Progenitor cell of endocrine pancreas (in vitro differentiated cells): Measurements from ENCODE around the gene EHBP1. TPM values are rescaled to one million over a fixed set of nuclear protein-coding genes. Genes with fewer than 3 reads are reported as not detected.

ENCODE experiments used
- DNase-seq: peaks from one replicate; pipeline ENCODE4 v3.0.0; 2021; ENCODE audit warnings: low spot score; ENCODE audit not compliant: unreplicated experiment
- H3K27ac Mint-ChIP-seq: 2 replicates; pipeline ENCODE4 v1.8.0; 2021; ENCODE audit warnings: mild to moderate bottlenecking, moderate library complexity, mixed read lengths
- H3K27me3 Mint-ChIP-seq: 2 replicates; pipeline ENCODE4 v1.8.0; 2021; ENCODE audit warnings: mixed read lengths
- H3K36me3 Mint-ChIP-seq: 2 replicates; pipeline ENCODE4 v1.8.0; 2022; ENCODE audit warnings: mixed read lengths; ENCODE audit not compliant: insufficient read depth
- H3K4me1 Mint-ChIP-seq: 2 replicates; pipeline ENCODE4 v1.8.0; 2021; ENCODE audit warnings: low read depth, mixed read lengths
- H3K4me3 Mint-ChIP-seq: 2 replicates; pipeline ENCODE4 v1.8.0; 2021; ENCODE audit warnings: low read depth, mild to moderate bottlenecking, moderate library complexity, mixed read lengths
- H3K9me3 Mint-ChIP-seq: 2 replicates; pipeline ENCODE4 v1.8.0; 2021; ENCODE audit warnings: low read depth, mixed read lengths
- total RNA-seq: library from RNA; stranded (reverse); gene quantifications from 2 replicates; pipeline ENCODE4 v1.2.1, GENCODE V29; 2021
- TF ChIP-seq, protein P1 (sequence below): fragments of 200-600 bp; sonication (generic); IDR thresholded peaks from one replicate; pipeline ENCODE4 v1.5.0; 2021; ENCODE audit warnings: antibody characterized with exemption, mild to moderate bottlenecking; ENCODE audit not compliant: unreplicated experiment

EHBP1 gene
- total RNA-seq, 1 donor from 2014 or later = 45.6 TPM

DNA sequence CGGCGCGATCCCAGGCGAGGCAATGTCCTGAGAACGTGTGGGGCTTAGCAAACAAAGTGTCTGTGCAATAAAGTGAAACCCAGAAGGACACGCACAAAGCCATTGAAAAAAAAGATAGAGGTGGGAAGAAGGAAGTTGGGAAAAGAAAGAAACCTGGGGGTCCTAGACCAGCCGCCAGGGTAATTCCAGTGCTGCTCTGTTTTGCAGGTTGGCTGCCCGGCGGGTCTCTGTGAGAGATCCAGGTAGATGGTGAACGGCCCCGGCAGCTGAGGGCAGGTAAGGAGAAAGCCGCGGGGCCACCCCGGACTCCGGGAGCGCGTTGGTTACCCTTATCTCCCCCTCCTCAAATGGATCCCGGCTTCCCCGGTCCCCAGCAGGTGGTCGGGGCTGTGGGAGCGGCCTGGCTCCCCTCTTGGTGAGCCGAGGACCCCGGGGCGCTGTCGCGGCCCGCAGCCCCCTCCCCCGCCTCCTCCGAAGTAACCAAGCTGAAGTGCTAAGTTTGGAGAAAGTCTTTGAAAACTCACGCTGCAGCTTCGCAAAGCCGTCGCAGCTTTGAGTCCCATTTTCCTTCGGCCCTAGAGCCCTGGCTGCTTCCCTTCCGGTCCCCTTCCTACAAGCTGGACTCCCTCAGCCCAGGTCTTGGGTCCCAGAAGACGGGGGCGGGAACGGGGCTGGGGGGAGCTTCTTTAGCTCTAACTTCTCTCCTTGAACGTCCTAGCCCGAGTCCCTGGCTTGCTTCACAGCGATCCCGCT is 345.7 kb downstream of the EHBP1 start:
- Mint-ChIP-seq H3K27ac (peak overlapping the region; percentile 92), H3K4me1 (peaks cover 23% of the 10 kb centered on the region), H3K9me3 (no peaks in the 10 kb centered on the region), H3K4me3 (peak overlapping the region; percentile 80), H3K36me3 (peaks cover 4% of the 10 kb centered on the region), H3K27me3 (peaks cover 87% of the 10 kb centered on the region)
- TF ChIP-seq, protein P1, sequence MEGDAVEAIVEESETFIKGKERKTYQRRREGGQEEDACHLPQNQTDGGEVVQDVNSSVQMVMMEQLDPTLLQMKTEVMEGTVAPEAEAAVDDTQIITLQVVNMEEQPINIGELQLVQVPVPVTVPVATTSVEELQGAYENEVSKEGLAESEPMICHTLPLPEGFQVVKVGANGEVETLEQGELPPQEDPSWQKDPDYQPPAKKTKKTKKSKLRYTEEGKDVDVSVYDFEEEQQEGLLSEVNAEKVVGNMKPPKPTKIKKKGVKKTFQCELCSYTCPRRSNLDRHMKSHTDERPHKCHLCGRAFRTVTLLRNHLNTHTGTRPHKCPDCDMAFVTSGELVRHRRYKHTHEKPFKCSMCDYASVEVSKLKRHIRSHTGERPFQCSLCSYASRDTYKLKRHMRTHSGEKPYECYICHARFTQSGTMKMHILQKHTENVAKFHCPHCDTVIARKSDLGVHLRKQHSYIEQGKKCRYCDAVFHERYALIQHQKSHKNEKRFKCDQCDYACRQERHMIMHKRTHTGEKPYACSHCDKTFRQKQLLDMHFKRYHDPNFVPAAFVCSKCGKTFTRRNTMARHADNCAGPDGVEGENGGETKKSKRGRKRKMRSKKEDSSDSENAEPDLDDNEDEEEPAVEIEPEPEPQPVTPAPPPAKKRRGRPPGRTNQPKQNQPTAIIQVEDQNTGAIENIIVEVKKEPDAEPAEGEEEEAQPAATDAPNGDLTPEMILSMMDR = peak; percentile 31
- peak; percentile 30 for DNase-seq

DNA sequence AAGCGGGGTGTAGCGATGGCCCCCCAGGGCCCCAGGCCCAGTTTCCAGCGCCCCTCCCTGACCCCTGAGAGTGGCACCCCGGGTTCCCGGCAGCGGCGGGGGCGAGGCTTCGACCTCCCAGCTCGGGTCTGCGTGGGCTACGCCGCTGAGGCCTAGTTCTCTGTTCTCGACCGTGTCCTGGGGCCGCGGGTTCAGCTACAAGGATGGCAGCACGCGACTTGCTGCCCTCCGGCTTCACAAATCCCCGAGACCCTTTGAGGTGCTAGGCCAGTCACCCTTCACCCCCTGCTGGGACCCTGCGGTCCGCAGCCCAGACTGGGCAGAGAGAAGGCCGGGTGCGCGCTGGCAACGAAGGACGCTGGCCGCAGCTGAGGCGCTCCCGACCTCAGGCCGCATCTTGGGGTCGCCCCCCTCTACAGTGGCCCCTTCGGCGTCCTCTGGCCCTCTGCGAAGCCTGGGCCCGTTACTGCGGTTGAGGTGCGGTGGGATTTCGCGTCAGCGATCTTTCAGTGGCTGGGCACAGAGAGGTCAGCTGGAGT is 346.4 kb downstream of the EHBP1 start:
- no peak overlapping the region for H3K27ac Mint-ChIP-seq

DNA sequence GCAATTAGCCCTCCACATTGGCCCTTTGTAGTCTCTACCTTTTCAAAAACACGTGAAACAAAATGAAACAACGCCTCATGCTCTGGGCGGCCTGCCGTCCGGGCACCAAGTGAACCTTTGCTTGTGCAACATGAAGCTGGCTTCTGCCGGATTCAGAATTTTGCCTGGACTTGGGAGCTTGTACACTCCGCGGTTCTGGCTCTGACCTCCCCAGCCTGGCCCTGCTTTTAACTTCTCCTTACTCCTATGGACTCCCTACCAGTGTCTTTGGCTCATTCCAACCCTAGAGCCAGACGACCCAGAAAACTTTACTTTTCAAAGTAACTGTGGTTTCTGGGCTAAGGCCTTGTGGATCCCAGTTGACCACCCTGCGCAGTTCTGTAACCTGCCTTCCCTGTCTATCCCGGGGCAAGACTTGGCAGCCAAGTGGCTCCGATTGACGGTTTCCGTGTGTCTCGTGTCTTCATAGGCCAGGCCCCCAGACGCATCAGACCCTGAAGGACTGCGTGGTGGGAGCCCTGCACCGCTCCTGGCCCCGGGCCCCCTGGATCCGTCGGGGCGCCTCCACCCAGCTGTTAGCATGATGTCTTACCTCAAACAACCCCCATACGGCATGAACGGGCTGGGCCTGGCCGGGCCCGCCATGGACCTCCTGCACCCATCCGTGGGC is 347.0 kb downstream of the EHBP1 start:
- TF ChIP-seq, protein P1 = no peak
- Mint-ChIP-seq H3K4me1 (peaks cover 14% of the 10 kb centered on the region), H3K27ac (no peak overlapping the region), H3K9me3 (no peaks in the 10 kb centered on the region), H3K36me3 (peaks cover 8% of the 10 kb centered on the region), H3K27me3 (peaks cover 88% of the 10 kb centered on the region), H3K4me3 (peak overlapping the region; percentile 48)
- DNase-seq = no peak

More for the DNA sequence above, 346.4 kb downstream of the EHBP1 start:
- TF ChIP-seq, protein P1 = no peak
- Mint-ChIP-seq H3K36me3 (peaks cover 8% of the 10 kb centered on the region), H3K27me3 (peaks cover 87% of the 10 kb centered on the region), H3K9me3 (no peaks in the 10 kb centered on the region), H3K4me1 (peaks cover 19% of the 10 kb centered on the region), H3K4me3 (peak overlapping the region; percentile 48)
- no peak for DNase-seq

DNA sequence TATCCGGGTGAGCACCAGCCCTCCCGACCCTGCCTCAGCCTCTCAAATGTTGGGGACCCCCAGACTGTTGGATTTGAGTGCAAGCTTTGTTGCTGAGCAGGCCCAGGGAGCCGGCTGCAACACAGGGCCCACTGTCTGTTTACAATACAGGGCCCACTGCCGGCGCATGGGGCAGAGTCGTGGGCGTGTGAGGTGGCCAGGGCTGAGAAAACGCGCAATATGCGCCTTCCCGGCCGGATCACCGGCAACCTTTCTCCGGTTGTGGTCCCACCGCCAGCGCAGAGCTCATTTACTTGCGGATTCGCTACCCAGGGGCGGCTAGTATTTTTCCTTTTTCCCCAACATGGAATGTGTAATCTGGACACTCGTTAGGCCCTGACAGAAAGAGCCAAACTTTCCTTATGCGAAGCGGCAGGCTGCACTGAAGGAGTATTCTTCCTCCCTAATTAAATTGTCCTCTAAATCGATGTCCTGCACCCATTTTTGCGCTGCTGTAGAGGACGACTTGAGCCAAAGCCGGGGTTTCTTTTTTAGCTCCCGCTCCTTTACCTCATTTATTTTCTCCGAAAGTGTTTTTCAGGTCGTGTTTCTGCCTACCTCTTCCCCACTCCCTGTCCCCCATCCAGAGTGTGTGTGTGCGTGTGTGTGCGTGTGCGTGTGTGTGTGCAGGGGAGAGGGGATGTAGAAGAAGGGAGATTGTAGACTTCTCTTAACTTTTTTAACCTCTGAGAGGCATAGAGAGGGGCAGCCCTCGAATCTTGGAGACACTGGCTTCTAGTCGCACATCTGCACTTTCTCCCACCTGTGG is 347.8 kb downstream of the EHBP1 start:
- no peak for DNase-seq
- Mint-ChIP-seq H3K4me3 (no peak overlapping the region), H3K36me3 (peaks cover 8% of the 10 kb centered on the region), H3K27ac (no peak overlapping the region), H3K4me1 (peaks cover 12% of the 10 kb centered on the region), H3K27me3 (peaks cover 89% of the 10 kb centered on the region), H3K9me3 (no peaks in the 10 kb centered on the region)
- TF ChIP-seq, protein P1 = no peak
